Tibial nerve (tissue), 4 donors: Measurements from ENCODE around the gene CRYBG1.
A peak's percentile ranks its signal among the peaks of the same experiment; 100 is the strongest.

Experiments used
- CTCF ChIP-seq, 5 experiments: fragments of 200-600 bp in 3 of 5; fragments of 450-650 bp in 2 of 5; sonication (generic) in 3 of 5; IDR thresholded peaks; one replicate each; pipeline ENCODE4 v1.5.1; 2016 to 2019; ENCODE audit warnings: antibody characterized with exemption in 5 of 5, mild to moderate bottlenecking in 3 of 5, moderate library complexity in 2 of 5
- EP300 ChIP-seq, 2 donors: sonication (generic); formaldehyde crosslinking; IDR thresholded peaks; one replicate each; pipeline ENCODE4 v1.6.1; 2017; ENCODE audit warnings: antibody characterized with exemption in 2 of 2, mild to moderate bottlenecking in 1 of 2
- POLR2A ChIP-seq, 2 donors: fragments of 450-650 bp; IDR thresholded peaks; one replicate each; pipeline ENCODE4 v1.6.1; 2017; ENCODE audit warnings: antibody characterized with exemption in 2 of 2, mild to moderate bottlenecking in 2 of 2, moderate library complexity in 2 of 2

GRCh38 chr6:106517706-106518105 lies 157.2 kb downstream of the CRYBG1 start:
- TF ChIP-seq CTCF (IDR thresholded peaks at IDR 0.05) (no peak), POLR2A (IDR thresholded peaks at IDR 0.05) (no peak), EP300 (IDR thresholded peaks at IDR 0.05) (peak in 1 of 2 donors; percentile 9)
